Measurements from ENCODE around the gene DZIP1.
"Not testable (repeated sequence)": the region's sequence is repeated elsewhere in the genome, so short reads cannot be mapped to it uniquely, and the experiment has no call there.

Gene DZIP1

DNA sequence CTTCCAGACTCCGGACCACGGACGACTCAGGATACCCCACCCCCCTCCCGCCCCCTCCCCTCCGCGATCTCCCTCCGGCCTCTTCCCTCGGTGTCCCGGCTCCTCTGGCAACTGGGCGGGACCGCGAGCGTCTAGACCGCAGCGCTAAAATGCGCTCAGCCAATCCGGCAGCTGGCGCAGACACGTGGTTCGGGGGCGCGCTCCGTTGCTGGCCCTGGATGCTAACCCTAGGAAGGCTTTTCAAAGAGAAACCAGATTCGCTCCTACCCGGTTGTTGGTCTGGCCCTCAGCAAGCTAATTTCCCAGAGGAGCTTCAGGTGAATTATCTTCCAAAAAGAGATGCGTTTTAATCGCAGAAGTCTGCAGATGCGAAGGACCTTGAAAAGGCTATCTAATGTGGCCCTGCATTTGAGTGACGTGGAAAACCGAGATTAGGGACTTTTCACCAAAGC, at the start of gene DZIP1:
Gene DZIP1 (minus strand): TSS at position 106 of the 452 bp plus-strand sequence. CDS start 2,677 bp downstream, outside the sequence.
- peak; percentile 54 for DNase-seq

- not testable (repeated sequence) for DNase-seq
Observed at GRCh38 chr13:95690986-95691385, 46.5 kb upstream of the DZIP1 start.

DNA sequence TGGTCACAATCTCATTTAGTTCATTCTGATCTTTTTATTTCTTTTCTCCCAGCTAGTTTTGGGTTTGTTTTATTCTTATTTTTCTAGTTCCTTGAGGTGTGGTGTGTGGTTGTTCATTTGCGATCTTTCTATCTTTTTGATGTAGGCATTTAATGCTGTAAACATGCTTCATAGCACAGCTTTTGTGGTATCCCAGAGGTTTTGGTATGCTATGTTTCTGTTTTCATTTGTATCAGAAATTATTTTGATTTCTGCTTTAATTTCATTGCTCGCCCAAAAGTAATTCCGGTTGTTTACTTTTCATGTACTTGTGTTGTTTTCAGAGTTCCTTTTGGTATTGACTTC, 45.0 kb upstream of the DZIP1 start:
- no peak for DNase-seq

DNA sequence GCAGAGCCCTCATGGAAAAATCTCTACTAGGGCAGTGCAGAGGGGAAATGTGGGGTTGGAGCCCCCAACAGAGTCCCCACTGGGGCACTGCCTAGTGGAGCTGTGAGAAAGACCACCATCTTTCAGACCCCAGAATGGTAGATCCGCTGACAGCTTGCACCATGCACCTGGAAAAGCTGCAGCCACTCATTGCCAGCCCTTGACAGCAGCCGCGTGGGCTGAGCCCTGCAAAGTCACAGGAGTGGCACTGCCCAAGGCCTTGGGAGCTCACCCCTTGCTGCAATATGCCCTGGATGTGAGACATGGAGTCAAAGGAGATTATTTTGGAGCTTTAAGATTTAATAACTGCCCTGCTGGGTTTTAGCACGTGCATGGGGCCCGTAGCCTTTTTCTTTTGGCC, 40.5 kb upstream of the DZIP1 start:
- DNase-seq, result not testable (repeated sequence)

- DNase-seq, result no peak
Observed at GRCh38 chr13:95684418-95684817, 39.9 kb upstream of the DZIP1 start.

GRCh38 chr13:95679722-95680121, 35.2 kb upstream of the DZIP1 start:
- no peak for DNase-seq

DNA sequence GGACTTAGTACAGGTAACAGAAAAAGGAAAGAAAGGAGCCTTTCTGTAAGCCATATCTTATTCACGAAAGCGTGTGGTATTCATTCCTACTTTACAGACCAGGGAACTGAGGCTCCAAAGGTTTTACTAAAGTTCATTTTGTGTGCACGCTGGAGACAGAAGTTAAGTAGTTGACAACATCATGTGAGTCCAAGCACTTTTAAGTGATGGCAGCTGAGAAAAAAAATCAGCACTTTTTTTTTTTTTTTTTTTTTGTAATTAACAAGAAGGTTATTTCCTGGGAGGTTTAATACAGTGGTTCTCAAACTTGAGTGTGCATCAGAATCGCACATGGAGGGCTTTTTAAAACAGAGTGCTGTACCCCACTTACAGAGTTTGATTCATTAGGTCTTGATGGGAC, 34.5 kb upstream of the DZIP1 start:
- DNase-seq, result no peak

DNA sequence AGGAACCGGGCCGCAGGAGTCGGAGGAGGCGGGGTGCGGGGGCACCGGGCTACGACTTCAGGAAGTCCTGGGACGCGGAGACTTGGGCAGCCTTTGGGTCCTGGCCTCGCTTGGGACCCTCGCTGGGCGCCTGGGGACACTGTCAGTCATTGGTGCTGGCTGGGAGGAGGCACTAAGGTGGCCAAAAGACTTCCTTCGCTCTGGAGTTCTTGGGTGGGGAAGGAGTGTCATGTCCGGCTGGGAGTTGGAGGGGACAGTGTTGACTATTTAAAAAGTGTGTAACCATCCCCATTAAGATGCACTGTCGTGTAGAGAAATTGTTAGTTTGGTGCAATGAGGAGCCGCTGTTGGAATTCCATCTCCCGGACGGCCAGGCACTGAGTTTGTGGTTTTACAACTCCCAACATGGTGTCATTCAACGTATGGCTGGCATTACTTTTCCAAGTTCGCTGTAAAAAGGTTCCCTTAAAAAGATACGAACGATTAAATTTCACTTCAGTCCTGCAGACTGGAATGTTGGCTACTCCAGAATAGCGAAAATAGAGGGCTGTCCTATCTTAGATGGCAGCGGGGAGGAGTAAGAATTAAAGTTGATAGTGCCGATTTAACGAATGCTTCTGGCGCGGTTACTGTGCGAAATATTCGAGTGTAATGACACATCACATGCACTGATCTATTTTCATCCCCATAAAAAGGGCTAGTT, 33.2 kb upstream of the DZIP1 start:
- no peak for DNase-seq

- DNase-seq, result peak; percentile 89
Observed at GRCh38 chr13:95676762-95677563, 32.5 kb upstream of the DZIP1 start, which contains the start of gene DNAJC3. TSS of gene DNAJC3 (plus strand) at chr13:95677139. CDS start at chr13:95677256, 117 bp downstream.

DNA sequence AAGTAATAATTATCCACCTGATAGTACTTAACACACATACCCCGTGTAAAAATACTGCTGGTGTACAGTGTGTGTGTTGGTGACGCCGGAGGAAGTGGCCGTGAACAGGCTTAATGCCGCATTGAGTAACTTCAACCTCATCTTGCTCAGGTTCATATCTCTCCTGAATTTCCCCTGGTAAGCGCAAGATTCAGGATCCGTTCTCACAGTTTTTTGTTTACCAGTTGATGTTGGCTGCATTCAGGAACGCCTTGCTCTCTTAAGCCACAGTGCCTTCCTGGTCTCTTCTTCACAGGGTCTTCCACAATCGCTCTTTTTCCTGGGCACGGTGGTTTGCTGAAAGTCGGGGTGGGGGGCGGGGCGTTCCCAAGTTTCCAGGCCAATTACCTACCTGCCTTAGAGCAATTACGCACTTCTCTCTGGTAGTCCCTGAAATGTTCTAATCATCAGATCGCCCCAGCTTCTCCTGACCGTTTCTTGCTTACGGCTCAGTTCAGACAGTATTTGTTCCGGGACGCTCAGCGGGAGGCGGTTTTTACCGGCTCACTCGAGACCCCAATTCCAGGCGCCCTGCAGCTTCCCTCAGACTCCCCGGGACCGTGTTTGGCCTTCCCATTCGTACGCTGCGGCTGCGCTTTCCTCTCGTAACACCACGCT, 31.7 kb upstream of the DZIP1 start:
- no peak for DNase-seq

GRCh38 chr13:95671597-95671996, 27.1 kb upstream of the DZIP1 start:
- no peak for DNase-seq

DNA sequence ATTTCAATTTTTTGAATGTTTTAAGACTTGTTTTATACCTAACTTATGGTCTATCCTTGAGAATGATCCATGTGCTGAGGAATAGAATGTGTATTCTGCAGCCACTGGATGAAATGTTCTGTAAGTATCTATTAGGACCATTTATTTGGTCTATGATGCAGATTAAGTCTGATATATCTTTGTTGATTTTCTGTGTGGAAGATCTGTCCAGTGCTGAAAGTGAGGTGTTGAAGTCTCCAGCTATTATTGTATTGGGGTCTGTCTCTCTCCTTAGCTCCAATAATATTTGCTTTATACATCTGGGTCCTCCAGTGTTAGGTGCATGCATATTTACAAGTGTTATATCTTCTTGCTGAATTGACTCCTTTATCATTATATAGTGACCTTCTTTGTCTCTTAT, 22.7 kb upstream of the DZIP1 start:
- not testable (repeated sequence) for DNase-seq

GRCh38 chr13:95660981-95661581, 16.6 kb upstream of the DZIP1 start:
- DNase-seq, result no peak

- DNase-seq, result no peak
Observed at GRCh38 chr13:95659500-95659899, 15.0 kb upstream of the DZIP1 start.

GRCh38 chr13:95656386-95657015, 12.0 kb upstream of the DZIP1 start:
- DNase-seq, result no peak

DNA sequence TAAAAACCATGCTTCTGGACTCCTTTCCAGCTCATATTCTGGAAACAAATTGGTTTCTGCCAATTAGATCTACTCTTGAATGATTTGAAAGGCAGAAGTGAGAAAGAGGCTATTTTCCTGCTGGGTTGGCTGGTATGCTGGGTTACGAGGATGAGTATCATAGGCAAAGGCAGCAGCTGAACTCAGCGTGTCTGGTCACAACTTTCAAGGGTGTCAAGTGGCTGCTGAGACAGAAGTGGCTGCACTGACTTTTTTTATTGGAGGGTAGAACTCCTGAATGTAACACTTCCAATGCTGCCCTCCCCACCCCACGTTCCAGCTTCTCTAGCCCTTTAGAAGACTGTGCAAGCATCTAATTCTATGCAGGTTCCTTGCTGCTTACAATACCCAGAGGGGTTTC, 8.3 kb upstream of the DZIP1 start:
- DNase-seq, result no peak

GRCh38 chr13:95652244-95652764, 7.8 kb upstream of the DZIP1 start:
- no peak for DNase-seq

DNA sequence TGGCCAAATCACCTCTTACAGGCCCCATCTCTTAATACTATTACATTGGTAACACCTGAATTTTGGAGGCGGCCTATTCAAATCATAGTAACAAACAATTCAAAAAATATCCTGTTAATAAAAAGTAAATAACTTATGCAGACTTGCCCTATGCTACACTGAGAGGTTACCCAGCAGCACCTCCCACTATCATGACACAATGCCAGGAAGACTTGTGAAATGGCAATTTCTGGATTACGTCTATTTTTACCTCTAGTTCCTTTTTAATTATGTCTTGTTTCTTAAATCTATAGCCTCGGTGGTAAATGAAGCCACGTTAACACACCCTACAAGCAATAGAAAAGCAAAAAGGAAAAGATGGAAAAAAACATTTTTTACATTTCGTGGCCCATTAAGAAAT, 6.2 kb upstream of the DZIP1 start:
- no peak for DNase-seq

- no peak for DNase-seq
Observed at GRCh38 chr13:95647321-95647720, 2.8 kb upstream of the DZIP1 start.

DNA sequence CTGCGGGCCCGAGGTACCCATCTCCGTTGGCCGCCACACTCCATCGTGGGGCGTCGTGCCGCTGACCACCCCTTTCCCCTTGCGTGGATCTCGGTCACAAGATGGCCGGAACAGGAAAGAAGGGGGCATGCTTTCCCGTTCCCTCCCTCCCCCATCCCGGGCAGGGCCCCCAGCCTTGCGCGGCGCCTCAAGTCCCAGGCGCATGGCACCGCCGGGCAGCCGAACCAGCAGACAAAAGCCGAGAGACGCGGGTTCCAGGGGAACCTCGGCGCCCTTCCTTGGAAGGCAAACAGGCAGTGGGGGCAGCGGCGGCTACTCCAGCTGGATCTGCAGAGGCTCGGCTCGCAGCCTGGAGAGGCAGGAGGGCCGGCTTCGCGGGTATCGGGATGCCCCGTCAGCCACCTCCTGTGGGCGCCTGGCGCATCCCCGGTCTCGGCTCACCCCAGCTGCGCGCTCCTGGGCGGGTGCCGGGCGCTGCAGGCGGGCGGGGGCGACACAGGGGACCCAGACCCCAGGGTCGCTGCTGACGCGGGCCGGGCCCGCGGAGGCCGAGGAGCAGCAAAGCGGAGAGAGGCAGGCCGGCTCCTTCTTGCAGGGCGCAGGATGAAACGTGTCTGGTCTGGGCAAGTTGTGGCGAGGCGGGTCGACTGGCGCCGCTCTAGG, 439 bp downstream of the DZIP1 start:
- DNase-seq, result peak; percentile 30

DNA sequence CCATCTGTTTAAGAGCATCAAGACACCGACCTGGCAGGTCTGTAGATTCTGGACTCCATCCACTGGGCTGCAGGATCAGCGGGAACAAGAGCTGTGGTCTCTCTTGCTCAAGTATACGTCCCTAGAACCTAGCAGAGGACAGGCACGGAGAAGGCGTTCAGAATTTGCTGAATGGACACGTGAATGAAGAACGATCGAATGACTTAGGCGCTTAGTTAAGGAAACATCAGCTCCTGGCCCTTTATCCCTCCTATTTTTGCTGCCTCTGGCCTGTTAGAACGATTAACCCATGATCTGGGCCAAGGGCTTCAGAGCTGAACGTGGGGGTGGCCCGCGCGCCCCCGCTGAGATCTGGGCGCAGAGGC, 953 bp downstream of the DZIP1 start:
- DNase-seq, result no peak

DNA sequence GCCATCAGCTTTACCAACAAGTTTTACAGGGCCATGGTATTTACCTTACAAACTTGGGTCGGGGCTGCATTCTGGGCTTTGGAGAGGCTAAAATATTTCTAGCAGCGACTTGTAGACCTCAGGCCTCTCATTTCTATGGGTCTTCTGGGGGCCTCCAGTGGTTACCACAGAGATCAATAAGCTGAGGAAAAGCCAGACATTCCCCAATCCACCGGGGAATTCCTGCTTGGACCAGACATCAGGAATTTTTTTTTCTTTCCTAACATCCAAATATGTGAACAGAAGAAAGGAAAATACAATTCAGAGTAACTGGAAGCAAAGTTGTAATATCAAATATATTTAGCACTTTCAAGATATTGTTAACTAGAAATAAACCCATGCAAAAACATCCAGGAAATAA, 1.5 kb downstream of the DZIP1 start:
- DNase-seq, result no peak

All from T1000 (cell line).